GM23338 (cell line): ENCODE data around the gene UBA6. TPM values are rescaled to one million over a fixed set of nuclear protein-coding genes. Genes with fewer than 3 reads are reported as not detected.

Experiments
- ATAC-seq: fragments of 200-7000 bp; cut with Tn5 transposase; 3 replicates; pipeline ENCODE4 v1.9.1; 2020
- DNase-seq: peaks from one replicate; pipeline ENCODE4 v3.0.0-alpha.2; 2015; ENCODE audit warnings: low spot score
- H2AFZ ChIP-seq: fragments of 200-600 bp; sonication (generic); 2 replicates; pipeline ENCODE4 v1.8.0; 2016; ENCODE audit warnings: antibody characterized with exemption, mild to moderate bottlenecking, moderate library complexity
- H3F3A ChIP-seq: fragments of 200-600 bp; sonication (generic); replicated peaks from 2 replicates; pipeline ENCODE4 v1.8.0; 2017; ENCODE audit warnings: antibody characterized with exemption, mixed run types, low read depth
- H3K27ac ChIP-seq: fragments of 200-600 bp; sonication (generic); 2 replicates; pipeline ENCODE4 v1.6.1; 2016; ENCODE audit warnings: low read depth
- H3K27me3 ChIP-seq: fragments of 200-600 bp; sonication (generic); 2 replicates; pipeline ENCODE4 v1.8.0; 2016; ENCODE audit warnings: mild to moderate bottlenecking, mixed run types, moderate library complexity; ENCODE audit not compliant: insufficient read depth
- H3K36me3 ChIP-seq: fragments of 200-600 bp; sonication (generic); 2 replicates; pipeline ENCODE4 v1.8.0; 2016; ENCODE audit warnings: mild to moderate bottlenecking; ENCODE audit not compliant: insufficient read depth
- H3K4me1 ChIP-seq: fragments of 200-600 bp; sonication (generic); 2 replicates; pipeline ENCODE4 v1.8.0; 2016; ENCODE audit warnings: mild to moderate bottlenecking, moderate library complexity; ENCODE audit not compliant: insufficient read depth
- H3K4me2 ChIP-seq: fragments of 200-600 bp; sonication (generic); 2 replicates; pipeline ENCODE4 v1.7.1; 2017; ENCODE audit warnings: mixed run types
- H3K4me3 ChIP-seq: fragments of 200-600 bp; sonication (generic); 2 replicates; pipeline ENCODE4 v1.6.1; 2016; ENCODE audit warnings: mixed run types
- H3K79me2 ChIP-seq: fragments of 200-600 bp; sonication (generic); replicated peaks from 2 replicates; pipeline ENCODE4 v1.8.0; 2017; ENCODE audit warnings: mild to moderate bottlenecking; ENCODE audit not compliant: insufficient read depth
- H3K9me2 ChIP-seq: fragments of 200-600 bp; sonication (generic); 2 replicates; pipeline ENCODE4 v1.8.0; 2017; ENCODE audit not compliant: insufficient read depth
- H4K20me1 ChIP-seq: fragments of 200-600 bp; sonication (generic); replicated peaks from 2 replicates; pipeline ENCODE4 v1.8.0; 2017; ENCODE audit warnings: mild to moderate bottlenecking; ENCODE audit not compliant: insufficient read depth
- H3K27ac Mint-ChIP-seq: 2 replicates; pipeline ENCODE4 v1.8.0; 2020; ENCODE audit warnings: inconsistent platforms, mild to moderate bottlenecking, moderate library complexity, mixed read lengths
- H3K27me3 Mint-ChIP-seq: 3 replicates; pipeline ENCODE4 v1.8.0; 2022; ENCODE audit warnings: low read depth, mild to moderate bottlenecking, moderate library complexity, mixed read lengths, inconsistent platforms; ENCODE audit not compliant: insufficient read depth, poor library complexity
- H3K36me3 Mint-ChIP-seq: 3 replicates; pipeline ENCODE4 v1.8.0; 2021; ENCODE audit warnings: low read depth, mild to moderate bottlenecking, inconsistent platforms, moderate library complexity, mixed read lengths
- H3K4me1 Mint-ChIP-seq: 3 replicates; pipeline ENCODE4 v1.8.0; 2020; ENCODE audit warnings: mild to moderate bottlenecking, inconsistent platforms, mixed read lengths
- H3K4me3 Mint-ChIP-seq: 3 replicates; pipeline ENCODE4 v1.8.0; 2021; ENCODE audit warnings: moderate library complexity, mild to moderate bottlenecking, inconsistent platforms, mixed read lengths
- H3K9me3 Mint-ChIP-seq: 3 replicates; pipeline ENCODE4 v1.8.0; 2020; ENCODE audit warnings: moderate library complexity, mild to moderate bottlenecking, inconsistent platforms, mixed read lengths
- CREB1 ChIP-seq: fragments of 250-450 bp; sonication (Bioruptor Pico); IDR thresholded peaks from 2 replicates; pipeline ENCODE4 v1.5.0; 2020; ENCODE audit warnings: low read depth, mild to moderate bottlenecking, moderate library complexity
- EZH2 ChIP-seq: fragments of 200-600 bp; sonication (generic); IDR thresholded peaks from one replicate; pipeline ENCODE4 v1.8.0; 2017; ENCODE audit warnings: antibody characterized with exemption, mild to moderate bottlenecking, low read depth; ENCODE audit not compliant: unreplicated experiment
- NANOG ChIP-seq: IDR thresholded peaks from 2 replicates; pipeline ENCODE4 v1.6.1; 2016; ENCODE audit warnings: antibody characterized with exemption, borderline replicate concordance
- STAT1 ChIP-seq: IDR thresholded peaks from one replicate; pipeline ENCODE4 v1.6.1; 2016; ENCODE audit warnings: antibody characterized with exemption; ENCODE audit not compliant: unreplicated experiment
- ZNF114 ChIP-seq: fragments of 250-450 bp; sonication (Bioruptor Pico); IDR thresholded peaks from 2 replicates; pipeline ENCODE4 v1.5.0; 2020; ENCODE audit warnings: mild to moderate bottlenecking, moderate library complexity
- polyA plus RNA-seq: library from polyadenylated mRNA; unstranded; fragments of >200 nt; fragmentation: Nextera tagmentation; extraction: Ambion mirVana; gene quantifications from 2 replicates; pipeline ENCODE4 v1.2.1, GENCODE V29; 2016
- total RNA-seq: library from RNA; depleted of rRNA; stranded (reverse); fragments of >200 nt; shearing (Covaris generic); gene quantifications from 2 replicates; pipeline ENCODE4 v1.2.3, GENCODE V29; 2014
- TF ChIP-seq, protein P1 (sequence below), 2 experiments: fragments of 200-600 bp in 1 of 2; sonication (generic) in 1 of 2; conservative IDR thresholded peaks; 2 replicates each; pipeline versions ENCODE4 v1.5.1 to v1.6.1; 2016 to 2017; ENCODE audit warnings: antibody characterized with exemption in 2 of 2, low read depth in 2 of 2, mild to moderate bottlenecking in 2 of 2, moderate library complexity in 1 of 2
- TF ChIP-seq, protein P2 (sequence below): fragments of 250-450 bp; sonication (Bioruptor Pico); IDR thresholded peaks from 2 replicates; pipeline ENCODE4 v1.5.0; 2020; ENCODE audit warnings: mild to moderate bottlenecking, moderate library complexity
- TF ChIP-seq, protein P3 (sequence below): IDR thresholded peaks from 2 replicates; pipeline ENCODE4 v1.6.1; 2016; ENCODE audit warnings: antibody characterized with exemption

The UBA6 gene
- total and polyA plus RNA-seq, 2 experiments from 2014 or later = 17.6 to 77.3 TPM

DNA sequence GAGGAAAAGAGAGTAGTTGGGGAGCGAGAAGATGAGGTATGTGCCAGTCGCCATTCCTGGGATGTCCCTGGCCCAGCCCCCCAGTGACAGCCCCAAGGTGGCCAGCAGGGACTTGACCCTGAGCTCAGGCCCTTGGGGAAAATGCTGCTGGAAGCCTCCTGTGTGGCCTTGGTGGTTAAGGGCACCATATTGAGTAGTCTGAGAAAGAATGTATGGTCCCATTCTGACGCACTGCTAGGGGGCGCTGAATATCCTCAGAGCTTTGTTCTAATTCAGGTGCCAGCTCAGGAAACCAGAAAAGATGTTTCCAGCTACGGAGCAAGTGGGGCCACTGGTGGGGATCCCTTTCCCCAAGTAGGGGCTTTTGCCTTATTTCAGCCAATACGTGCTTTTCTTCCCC is 14.0 kb upstream of the UBA6 start:
- Histone ChIP-seq H3K9me2 (peaks cover 3% of the 10 kb centered on the region; the same call in 1 of the 2 replicates), H3K36me3 (no peaks in the 10 kb centered on the region), H3K79me2 (peaks cover 12% of the 10 kb centered on the region), H3K27ac (no peak overlapping the region), H3K4me1 (peaks cover 23% of the 10 kb centered on the region), H2AFZ (no peak overlapping the region), H3K27me3 (no peaks in the 10 kb centered on the region), H4K20me1 (no peaks in the 10 kb centered on the region), H3K4me2 (no peak overlapping the region), H3K4me3 (no peak overlapping the region), H3F3A (no peaks in the 10 kb centered on the region)
- H3K27me3 Mint-ChIP-seq = peaks cover 2% of the 10 kb centered on the region
- H3K27ac Mint-ChIP-seq = no peak overlapping the region
- H3K36me3 Mint-ChIP-seq = peaks cover 23% of the 10 kb centered on the region
- H3K4me3 Mint-ChIP-seq = no peak overlapping the region
- DNase-seq = peak; percentile 36
- peaks cover 33% of the 10 kb centered on the region for H3K4me1 Mint-ChIP-seq
- no peak for ATAC-seq
- H3K9me3 Mint-ChIP-seq = peaks cover 4% of the 10 kb centered on the region; the same call in 2 of the 3 replicates
- TF ChIP-seq, protein P1, sequence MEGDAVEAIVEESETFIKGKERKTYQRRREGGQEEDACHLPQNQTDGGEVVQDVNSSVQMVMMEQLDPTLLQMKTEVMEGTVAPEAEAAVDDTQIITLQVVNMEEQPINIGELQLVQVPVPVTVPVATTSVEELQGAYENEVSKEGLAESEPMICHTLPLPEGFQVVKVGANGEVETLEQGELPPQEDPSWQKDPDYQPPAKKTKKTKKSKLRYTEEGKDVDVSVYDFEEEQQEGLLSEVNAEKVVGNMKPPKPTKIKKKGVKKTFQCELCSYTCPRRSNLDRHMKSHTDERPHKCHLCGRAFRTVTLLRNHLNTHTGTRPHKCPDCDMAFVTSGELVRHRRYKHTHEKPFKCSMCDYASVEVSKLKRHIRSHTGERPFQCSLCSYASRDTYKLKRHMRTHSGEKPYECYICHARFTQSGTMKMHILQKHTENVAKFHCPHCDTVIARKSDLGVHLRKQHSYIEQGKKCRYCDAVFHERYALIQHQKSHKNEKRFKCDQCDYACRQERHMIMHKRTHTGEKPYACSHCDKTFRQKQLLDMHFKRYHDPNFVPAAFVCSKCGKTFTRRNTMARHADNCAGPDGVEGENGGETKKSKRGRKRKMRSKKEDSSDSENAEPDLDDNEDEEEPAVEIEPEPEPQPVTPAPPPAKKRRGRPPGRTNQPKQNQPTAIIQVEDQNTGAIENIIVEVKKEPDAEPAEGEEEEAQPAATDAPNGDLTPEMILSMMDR (conservative IDR thresholded peaks at IDR 0.05; ENCODE audit: low read depth in 2 of 2) = peak; percentile 37 to 51
- no peak for TF ChIP-seq ZNF114 (CRISPR knock-in tag)

DNA sequence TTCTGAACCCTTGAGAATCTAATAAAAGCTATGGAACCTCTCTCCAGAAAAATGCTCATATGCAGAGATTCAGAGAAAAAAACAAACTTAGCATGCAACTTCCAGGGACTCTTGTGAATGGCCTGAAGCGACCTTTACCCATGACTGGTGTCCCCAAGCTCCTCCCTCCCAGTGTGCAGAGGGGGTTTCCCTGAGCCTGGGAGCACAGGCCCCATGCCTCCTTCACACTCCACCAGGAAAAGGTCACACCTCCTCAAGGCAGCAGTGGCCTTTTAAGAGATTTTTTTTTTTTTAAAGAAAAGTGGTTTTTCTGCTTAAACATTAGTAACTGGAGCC is 13.3 kb upstream of the UBA6 start:
- ATAC-seq = no peak

More for the DNA sequence above, 13.3 kb upstream of the UBA6 start:
- no peaks in the 10 kb centered on the region for H3F3A ChIP-seq
- no peak overlapping the region for H2AFZ ChIP-seq
- DNase-seq = no peak
- H3K4me1 ChIP-seq = peaks cover 23% of the 10 kb centered on the region
- H3K27me3 ChIP-seq = no peaks in the 10 kb centered on the region
- H3K36me3 ChIP-seq = no peaks in the 10 kb centered on the region
- Mint-ChIP-seq H3K27ac (no peak overlapping the region; the same call in 1 of the 2 replicates), H3K27me3 (peaks cover 2% of the 10 kb centered on the region), H3K4me3 (no peak overlapping the region), H3K9me3 (peaks cover 4% of the 10 kb centered on the region; the same call in 2 of the 3 replicates), H3K36me3 (peaks cover 23% of the 10 kb centered on the region), H3K4me1 (peaks cover 33% of the 10 kb centered on the region)
- H3K9me2 ChIP-seq = peaks cover 7% of the 10 kb centered on the region; the same call in 1 of the 2 replicates
- no peak overlapping the region for H3K4me2 ChIP-seq
- TF ChIP-seq EZH2 (no peak), CREB1 (CRISPR knock-in tag) (no peak), ZNF114 (CRISPR knock-in tag) (no peak), NANOG (no peak), STAT1 (no peak)
- TF ChIP-seq, protein P2, sequence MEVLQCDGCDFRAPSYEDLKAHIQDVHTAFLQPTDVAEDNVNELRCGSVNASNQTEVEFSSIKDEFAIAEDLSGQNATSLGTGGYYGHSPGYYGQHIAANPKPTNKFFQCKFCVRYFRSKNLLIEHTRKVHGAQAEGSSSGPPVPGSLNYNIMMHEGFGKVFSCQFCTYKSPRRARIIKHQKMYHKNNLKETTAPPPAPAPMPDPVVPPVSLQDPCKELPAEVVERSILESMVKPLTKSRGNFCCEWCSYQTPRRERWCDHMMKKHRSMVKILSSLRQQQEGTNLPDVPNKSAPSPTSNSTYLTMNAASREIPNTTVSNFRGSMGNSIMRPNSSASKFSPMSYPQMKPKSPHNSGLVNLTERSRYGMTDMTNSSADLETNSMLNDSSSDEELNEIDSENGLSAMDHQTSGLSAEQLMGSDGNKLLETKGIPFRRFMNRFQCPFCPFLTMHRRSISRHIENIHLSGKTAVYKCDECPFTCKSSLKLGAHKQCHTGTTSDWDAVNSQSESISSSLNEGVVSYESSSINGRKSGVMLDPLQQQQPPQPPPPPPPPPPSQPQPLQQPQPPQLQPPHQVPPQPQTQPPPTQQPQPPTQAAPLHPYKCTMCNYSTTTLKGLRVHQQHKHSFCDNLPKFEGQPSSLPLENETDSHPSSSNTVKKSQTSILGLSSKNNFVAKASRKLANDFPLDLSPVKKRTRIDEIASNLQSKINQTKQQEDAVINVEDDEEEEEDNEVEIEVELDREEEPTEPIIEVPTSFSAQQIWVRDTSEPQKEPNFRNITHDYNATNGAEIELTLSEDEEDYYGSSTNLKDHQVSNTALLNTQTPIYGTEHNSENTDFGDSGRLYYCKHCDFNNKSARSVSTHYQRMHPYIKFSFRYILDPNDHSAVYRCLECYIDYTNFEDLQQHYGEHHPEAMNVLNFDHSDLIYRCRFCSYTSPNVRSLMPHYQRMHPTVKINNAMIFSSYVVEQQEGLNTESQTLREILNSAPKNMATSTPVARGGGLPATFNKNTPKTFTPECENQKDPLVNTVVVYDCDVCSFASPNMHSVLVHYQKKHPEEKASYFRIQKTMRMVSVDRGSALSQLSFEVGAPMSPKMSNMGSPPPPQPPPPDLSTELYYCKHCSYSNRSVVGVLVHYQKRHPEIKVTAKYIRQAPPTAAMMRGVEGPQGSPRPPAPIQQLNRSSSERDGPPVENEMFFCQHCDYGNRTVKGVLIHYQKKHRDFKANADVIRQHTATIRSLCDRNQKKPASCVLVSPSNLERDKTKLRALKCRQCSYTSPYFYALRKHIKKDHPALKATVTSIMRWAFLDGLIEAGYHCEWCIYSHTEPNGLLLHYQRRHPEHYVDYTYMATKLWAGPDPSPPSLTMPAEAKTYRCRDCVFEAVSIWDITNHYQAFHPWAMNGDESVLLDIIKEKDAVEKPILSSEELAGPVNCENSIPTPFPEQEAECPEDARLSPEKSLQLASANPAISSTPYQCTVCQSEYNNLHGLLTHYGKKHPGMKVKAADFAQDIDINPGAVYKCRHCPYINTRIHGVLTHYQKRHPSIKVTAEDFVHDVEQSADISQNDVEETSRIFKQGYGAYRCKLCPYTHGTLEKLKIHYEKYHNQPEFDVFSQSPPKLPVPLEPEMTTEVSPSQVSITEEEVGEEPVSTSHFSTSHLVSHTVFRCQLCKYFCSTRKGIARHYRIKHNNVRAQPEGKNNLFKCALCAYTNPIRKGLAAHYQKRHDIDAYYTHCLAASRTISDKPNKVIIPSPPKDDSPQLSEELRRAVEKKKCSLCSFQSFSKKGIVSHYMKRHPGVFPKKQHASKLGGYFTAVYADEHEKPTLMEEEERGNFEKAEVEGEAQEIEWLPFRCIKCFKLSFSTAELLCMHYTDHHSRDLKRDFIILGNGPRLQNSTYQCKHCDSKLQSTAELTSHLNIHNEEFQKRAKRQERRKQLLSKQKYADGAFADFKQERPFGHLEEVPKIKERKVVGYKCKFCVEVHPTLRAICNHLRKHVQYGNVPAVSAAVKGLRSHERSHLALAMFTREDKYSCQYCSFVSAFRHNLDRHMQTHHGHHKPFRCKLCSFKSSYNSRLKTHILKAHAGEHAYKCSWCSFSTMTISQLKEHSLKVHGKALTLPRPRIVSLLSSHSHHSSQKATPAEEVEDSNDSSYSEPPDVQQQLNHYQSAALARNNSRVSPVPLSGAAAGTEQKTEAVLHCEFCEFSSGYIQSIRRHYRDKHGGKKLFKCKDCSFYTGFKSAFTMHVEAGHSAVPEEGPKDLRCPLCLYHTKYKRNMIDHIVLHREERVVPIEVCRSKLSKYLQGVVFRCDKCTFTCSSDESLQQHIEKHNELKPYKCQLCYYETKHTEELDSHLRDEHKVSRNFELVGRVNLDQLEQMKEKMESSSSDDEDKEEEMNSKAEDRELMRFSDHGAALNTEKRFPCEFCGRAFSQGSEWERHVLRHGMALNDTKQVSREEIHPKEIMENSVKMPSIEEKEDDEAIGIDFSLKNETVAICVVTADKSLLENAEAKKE (CRISPR knock-in tag) = no peak
- TF ChIP-seq, protein P3, sequence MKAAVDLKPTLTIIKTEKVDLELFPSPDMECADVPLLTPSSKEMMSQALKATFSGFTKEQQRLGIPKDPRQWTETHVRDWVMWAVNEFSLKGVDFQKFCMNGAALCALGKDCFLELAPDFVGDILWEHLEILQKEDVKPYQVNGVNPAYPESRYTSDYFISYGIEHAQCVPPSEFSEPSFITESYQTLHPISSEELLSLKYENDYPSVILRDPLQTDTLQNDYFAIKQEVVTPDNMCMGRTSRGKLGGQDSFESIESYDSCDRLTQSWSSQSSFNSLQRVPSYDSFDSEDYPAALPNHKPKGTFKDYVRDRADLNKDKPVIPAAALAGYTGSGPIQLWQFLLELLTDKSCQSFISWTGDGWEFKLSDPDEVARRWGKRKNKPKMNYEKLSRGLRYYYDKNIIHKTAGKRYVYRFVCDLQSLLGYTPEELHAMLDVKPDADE = no peak
- TF ChIP-seq, protein P1 (conservative IDR thresholded peaks at IDR 0.05; ENCODE audit: low read depth in 2 of 2) = no peak
- H3K4me3 ChIP-seq = no peak overlapping the region
- H4K20me1 ChIP-seq = no peaks in the 10 kb centered on the region
- peaks cover 20% of the 10 kb centered on the region for H3K79me2 ChIP-seq
- no peak overlapping the region for H3K27ac ChIP-seq
